Liver (tissue), 9 donors: ENCODE results near the gene ENTR1. TPM values are rescaled to one million over a fixed set of nuclear protein-coding genes. Genes with fewer than 3 reads are reported as not detected.

Experiments used
- DNase-seq: peaks from one replicate; pipeline ENCODE4 v3.0.0-alpha.2; 2017; ENCODE audit warnings: low spot score
- H3K27ac ChIP-seq, 2 donors: one replicate each; pipeline ENCODE4 v1.7.0; 2013; ENCODE audit warnings: inconsistent platforms in 2 of 2, low read length in 2 of 2, control low read depth in 1 of 2, low read depth in 1 of 2, mild to moderate bottlenecking in 1 of 2
- H3K27me3 ChIP-seq, 4 donors: one replicate each; pipeline versions ENCODE4 v1.6.1 to v1.7.0; 2013; ENCODE audit warnings: low read length in 3 of 4, inconsistent platforms in 1 of 4, mild to moderate bottlenecking in 1 of 4, moderate library complexity in 1 of 4; ENCODE audit not compliant: control insufficient read depth in 4 of 4, insufficient read depth in 4 of 4
- H3K36me3 ChIP-seq, 4 donors: one replicate each; pipeline versions ENCODE4 v1.6.1 to v1.7.0; 2013; ENCODE audit warnings: low read length in 3 of 4, mild to moderate bottlenecking in 3 of 4, low read depth in 1 of 4, moderate library complexity in 1 of 4; ENCODE audit not compliant: control insufficient read depth in 4 of 4, insufficient read depth in 3 of 4
- H3K4me1 ChIP-seq, 4 donors: one replicate each; pipeline versions ENCODE4 v1.6.1 to v1.7.0; 2013; ENCODE audit warnings: low read length in 3 of 4, mild to moderate bottlenecking in 3 of 4, moderate library complexity in 1 of 4; ENCODE audit not compliant: control insufficient read depth in 4 of 4, insufficient read depth in 4 of 4
- H3K4me3 ChIP-seq, 3 donors: one replicate each; pipeline versions ENCODE4 v1.6.1 to v1.7.0; 2013; ENCODE audit warnings: low read length in 3 of 3, control low read depth in 1 of 3, low read depth in 1 of 3, mild to moderate bottlenecking in 1 of 3
- H3K9ac ChIP-seq, 2 donors: one replicate each; pipeline ENCODE4 v1.7.0; 2013; ENCODE audit warnings: low read length in 2 of 2, mild to moderate bottlenecking in 2 of 2, moderate library complexity in 2 of 2, control low read depth in 1 of 2, low read depth in 1 of 2
- H3K9me3 ChIP-seq, 4 donors: one replicate each; pipeline versions ENCODE4 v1.6.1 to v1.7.0; 2013; ENCODE audit warnings: low read length in 3 of 4; ENCODE audit not compliant: control insufficient read depth in 4 of 4
- ATF3 ChIP-seq: IDR thresholded peaks from 2 replicates; pipeline ENCODE4 v1.6.1; 2016; ENCODE audit warnings: antibody characterized with exemption
- CTCF ChIP-seq: fragments of 150-350 bp; IDR thresholded peaks from 2 replicates; pipeline ENCODE4 v1.5.1; 2017; ENCODE audit warnings: improper control_type of control experiment, low read depth, low read length; ENCODE audit not compliant: missing input control
- EGR1 ChIP-seq, 2 donors: IDR thresholded peaks; 2 replicates each; pipeline ENCODE4 v1.6.1; 2016 to 2018; ENCODE audit warnings: antibody characterized with exemption in 2 of 2, low read depth in 2 of 2
- FOXA1 ChIP-seq: IDR thresholded peaks from 2 replicates; pipeline ENCODE4 v1.6.1; 2016; ENCODE audit warnings: antibody characterized with exemption
- FOXA2 ChIP-seq: IDR thresholded peaks from 2 replicates; pipeline ENCODE4 v1.6.1; 2016; ENCODE audit warnings: antibody characterized with exemption
- GABPA ChIP-seq, 2 donors: IDR thresholded peaks in 1 of 2; conservative IDR thresholded peaks in 1 of 2; 2 replicates each; pipeline ENCODE4 v1.6.1; 2016; ENCODE audit warnings: antibody characterized with exemption in 2 of 2, mild to moderate bottlenecking in 1 of 2, moderate library complexity in 1 of 2
- HNF4A ChIP-seq, 2 donors: conservative IDR thresholded peaks; 2 replicates each; pipeline ENCODE4 v1.6.1; 2016; ENCODE audit warnings: antibody characterized with exemption in 2 of 2, mild to moderate bottlenecking in 2 of 2
- HNF4G ChIP-seq: IDR thresholded peaks from 2 replicates; pipeline ENCODE4 v1.6.1; 2016; ENCODE audit warnings: antibody characterized with exemption
- JUND ChIP-seq, 2 donors: IDR thresholded peaks; 2 replicates each; pipeline ENCODE4 v1.6.1; 2016; ENCODE audit warnings: antibody characterized with exemption in 2 of 2
- MAX ChIP-seq: IDR thresholded peaks from 2 replicates; pipeline ENCODE4 v1.6.1; 2016; ENCODE audit warnings: antibody characterized with exemption
- NR2F2 ChIP-seq: IDR thresholded peaks from 2 replicates; pipeline ENCODE4 v1.6.1; 2016; ENCODE audit warnings: antibody characterized with exemption
- RAD21 ChIP-seq, 2 donors: IDR thresholded peaks; 2 replicates each; pipeline ENCODE4 v1.6.1; 2016; ENCODE audit warnings: antibody characterized with exemption in 2 of 2, mild to moderate bottlenecking in 2 of 2
- RXRA ChIP-seq, 2 donors: IDR thresholded peaks; 2 replicates each; pipeline ENCODE4 v1.6.1; 2017 to 2018; ENCODE audit warnings: antibody characterized with exemption in 2 of 2, mild to moderate bottlenecking in 1 of 2
- SP1 ChIP-seq: IDR thresholded peaks from 2 replicates; pipeline ENCODE4 v1.6.1; 2018; ENCODE audit warnings: antibody characterized with exemption, mild to moderate bottlenecking
- TAF1 ChIP-seq: conservative IDR thresholded peaks from 2 replicates; pipeline ENCODE4 v1.6.1; 2016; ENCODE audit warnings: antibody characterized with exemption, mild to moderate bottlenecking
- YY1 ChIP-seq: IDR thresholded peaks from 2 replicates; pipeline ENCODE4 v1.6.1; 2016; ENCODE audit warnings: antibody characterized with exemption, mild to moderate bottlenecking
- WGBS: extraction: QIAGEN DNeasy Blood & Tissue Kit; methylation state at CpG from one replicate; pipeline ENCODE4 v1.1.7; 2013; 5-methylcytosine and 5-hydroxymethylcytosine counted together
- polyA plus RNA-seq, 2 donors: library from polyadenylated mRNA; stranded (reverse) in 1 of 2; unstranded in 1 of 2; fragments of 200-250 nt in 1 of 2; fragments of >200 nt in 1 of 2; fragmentation: Nextera tagmentation in 1 of 2; extraction: Ambion mirVana in 1 of 2; gene quantifications; one replicate each; pipeline versions ENCODE4 v1.2.1 to v1.2.3, GENCODE V29; 2013 to 2015
- total RNA-seq, 2 donors: library from RNA; depleted of rRNA; stranded (reverse); fragments of >200 nt; gene quantifications; one replicate each; pipeline ENCODE4 v1.2.3, GENCODE V29; 2014
- TF ChIP-seq, protein P1 (sequence below): IDR thresholded peaks from 2 replicates; pipeline ENCODE4 v1.6.1; 2016; ENCODE audit warnings: antibody characterized with exemption
- TF ChIP-seq, protein P2 (sequence below): IDR thresholded peaks from 2 replicates; pipeline ENCODE4 v1.6.1; 2016; ENCODE audit warnings: antibody characterized with exemption, mild to moderate bottlenecking
- donor health status: healthy.
- donor health status: healthy.
- donor health status: healthy.
- donor health status: healthy.
- donor health status: healthy.

Gene ENTR1
- total and polyA plus RNA-seq, 4 donors = 11.0 to 28.1 (median 19.1) TPM

- TF ChIP-seq, protein P1, sequence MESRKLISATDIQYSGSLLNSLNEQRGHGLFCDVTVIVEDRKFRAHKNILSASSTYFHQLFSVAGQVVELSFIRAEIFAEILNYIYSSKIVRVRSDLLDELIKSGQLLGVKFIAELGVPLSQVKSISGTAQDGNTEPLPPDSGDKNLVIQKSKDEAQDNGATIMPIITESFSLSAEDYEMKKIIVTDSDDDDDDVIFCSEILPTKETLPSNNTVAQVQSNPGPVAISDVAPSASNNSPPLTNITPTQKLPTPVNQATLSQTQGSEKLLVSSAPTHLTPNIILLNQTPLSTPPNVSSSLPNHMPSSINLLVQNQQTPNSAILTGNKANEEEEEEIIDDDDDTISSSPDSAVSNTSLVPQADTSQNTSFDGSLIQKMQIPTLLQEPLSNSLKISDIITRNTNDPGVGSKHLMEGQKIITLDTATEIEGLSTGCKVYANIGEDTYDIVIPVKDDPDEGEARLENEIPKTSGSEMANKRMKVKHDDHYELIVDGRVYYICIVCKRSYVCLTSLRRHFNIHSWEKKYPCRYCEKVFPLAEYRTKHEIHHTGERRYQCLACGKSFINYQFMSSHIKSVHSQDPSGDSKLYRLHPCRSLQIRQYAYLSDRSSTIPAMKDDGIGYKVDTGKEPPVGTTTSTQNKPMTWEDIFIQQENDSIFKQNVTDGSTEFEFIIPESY = no peak
- TF ChIP-seq RXRA (IDR thresholded peaks at IDR 0.05) = no peak
- TF ChIP-seq MAX = no peak
Observed at GRCh38 chr9:136394312-136395019, 15.9 kb downstream of the ENTR1 start (continued).

DNA sequence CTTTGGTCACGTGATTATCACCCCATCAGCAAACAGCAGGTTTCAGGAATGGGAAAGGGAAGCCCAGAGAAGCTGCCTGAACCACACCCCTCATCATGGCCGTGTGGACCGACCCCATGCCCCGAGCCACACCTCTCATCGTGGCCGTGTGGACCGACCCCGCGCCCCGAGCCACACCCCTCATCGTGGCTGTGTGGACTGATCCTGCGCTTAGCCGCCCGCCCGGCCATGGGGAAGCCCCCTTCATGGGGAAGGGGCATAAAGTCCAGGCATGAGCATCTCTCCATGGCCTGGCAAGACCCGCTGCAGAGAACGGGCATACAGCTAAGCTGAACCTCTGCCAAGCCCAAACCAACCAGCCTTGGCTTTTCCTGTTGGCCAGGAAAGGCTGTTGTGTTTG is 16.9 kb downstream of the ENTR1 start:
- 90% methylated on average over 17 of the region's 17 CpGs for WGBS
- H3K27me3 ChIP-seq = no peaks in the 10 kb centered on the region
- no peak overlapping the region for H3K27ac ChIP-seq
- H3K4me3 ChIP-seq = no peak overlapping the region
- peaks cover 4 to 50% (median 25%) of the 10 kb centered on the region in 4 donors for H3K36me3 ChIP-seq
- TF ChIP-seq JUND (IDR thresholded peaks at IDR 0.05) (no peak), YY1 (no peak), RXRA (IDR thresholded peaks at IDR 0.05) (no peak), ATF3 (no peak), NR2F2 (no peak), MAX (no peak), EGR1 (IDR thresholded peaks at IDR 0.05; ENCODE audit: low read depth in 2 of 2) (no peak), HNF4G (no peak), FOXA1 (no peak), TAF1 (no peak), HNF4A (conservative IDR thresholded peaks at IDR 0.05) (no peak), CTCF (no peak), GABPA (IDR thresholded peaks at IDR 0.05 in 1 of 2, conservative IDR thresholded peaks at IDR 0.05 in 1 of 2) (no peak), SP1 (no peak), RAD21 (IDR thresholded peaks at IDR 0.05) (no peak), FOXA2 (no peak)
- TF ChIP-seq, protein P2, sequence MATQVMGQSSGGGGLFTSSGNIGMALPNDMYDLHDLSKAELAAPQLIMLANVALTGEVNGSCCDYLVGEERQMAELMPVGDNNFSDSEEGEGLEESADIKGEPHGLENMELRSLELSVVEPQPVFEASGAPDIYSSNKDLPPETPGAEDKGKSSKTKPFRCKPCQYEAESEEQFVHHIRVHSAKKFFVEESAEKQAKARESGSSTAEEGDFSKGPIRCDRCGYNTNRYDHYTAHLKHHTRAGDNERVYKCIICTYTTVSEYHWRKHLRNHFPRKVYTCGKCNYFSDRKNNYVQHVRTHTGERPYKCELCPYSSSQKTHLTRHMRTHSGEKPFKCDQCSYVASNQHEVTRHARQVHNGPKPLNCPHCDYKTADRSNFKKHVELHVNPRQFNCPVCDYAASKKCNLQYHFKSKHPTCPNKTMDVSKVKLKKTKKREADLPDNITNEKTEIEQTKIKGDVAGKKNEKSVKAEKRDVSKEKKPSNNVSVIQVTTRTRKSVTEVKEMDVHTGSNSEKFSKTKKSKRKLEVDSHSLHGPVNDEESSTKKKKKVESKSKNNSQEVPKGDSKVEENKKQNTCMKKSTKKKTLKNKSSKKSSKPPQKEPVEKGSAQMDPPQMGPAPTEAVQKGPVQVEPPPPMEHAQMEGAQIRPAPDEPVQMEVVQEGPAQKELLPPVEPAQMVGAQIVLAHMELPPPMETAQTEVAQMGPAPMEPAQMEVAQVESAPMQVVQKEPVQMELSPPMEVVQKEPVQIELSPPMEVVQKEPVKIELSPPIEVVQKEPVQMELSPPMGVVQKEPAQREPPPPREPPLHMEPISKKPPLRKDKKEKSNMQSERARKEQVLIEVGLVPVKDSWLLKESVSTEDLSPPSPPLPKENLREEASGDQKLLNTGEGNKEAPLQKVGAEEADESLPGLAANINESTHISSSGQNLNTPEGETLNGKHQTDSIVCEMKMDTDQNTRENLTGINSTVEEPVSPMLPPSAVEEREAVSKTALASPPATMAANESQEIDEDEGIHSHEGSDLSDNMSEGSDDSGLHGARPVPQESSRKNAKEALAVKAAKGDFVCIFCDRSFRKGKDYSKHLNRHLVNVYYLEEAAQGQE = no peak
- TF ChIP-seq, protein P1 = no peak
- H3K9ac ChIP-seq = no peak overlapping the region
- DNase-seq = no peak
- peaks cover 10 to 35% (median 24%) of the 10 kb centered on the region in 4 donors for H3K4me1 ChIP-seq
- H3K9me3 ChIP-seq = no peaks in the 10 kb centered on the region
